Activated T-cell treated with anti-CD3 and anti-CD28 coated beads for 48 hours (primary cell): ENCODE data around the gene SLC22A24.
"Not testable (repeated sequence)": the region's sequence is repeated elsewhere in the genome, so short reads cannot be mapped to it uniquely, and the experiment has no call there.

Source experiments
- DNase-seq: peaks from one replicate; pipeline ENCODE4 v3.0.0-alpha.2; 2020; ENCODE audit warnings: low read depth

The SLC22A24 gene, protein sequence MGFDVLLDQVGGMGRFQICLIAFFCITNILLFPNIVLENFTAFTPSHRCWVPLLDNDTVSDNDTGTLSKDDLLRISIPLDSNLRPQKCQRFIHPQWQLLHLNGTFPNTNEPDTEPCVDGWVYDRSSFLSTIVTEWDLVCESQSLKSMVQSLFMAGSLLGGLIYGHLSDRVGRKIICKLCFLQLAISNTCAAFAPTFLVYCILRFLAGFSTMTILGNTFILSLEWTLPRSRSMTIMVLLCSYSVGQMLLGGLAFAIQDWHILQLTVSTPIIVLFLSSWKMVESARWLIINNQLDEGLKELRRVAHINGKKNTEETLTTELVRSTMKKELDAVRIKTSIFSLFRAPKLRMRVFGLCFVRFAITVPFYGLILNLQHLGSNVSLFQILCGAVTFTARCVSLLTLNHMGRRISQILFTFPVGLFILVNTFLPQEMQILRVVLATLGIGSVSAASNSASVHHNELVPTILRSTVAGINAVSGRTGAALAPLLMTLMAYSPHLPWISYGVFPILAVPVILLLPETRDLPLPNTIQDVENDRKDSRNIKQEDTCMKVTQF

DNA sequence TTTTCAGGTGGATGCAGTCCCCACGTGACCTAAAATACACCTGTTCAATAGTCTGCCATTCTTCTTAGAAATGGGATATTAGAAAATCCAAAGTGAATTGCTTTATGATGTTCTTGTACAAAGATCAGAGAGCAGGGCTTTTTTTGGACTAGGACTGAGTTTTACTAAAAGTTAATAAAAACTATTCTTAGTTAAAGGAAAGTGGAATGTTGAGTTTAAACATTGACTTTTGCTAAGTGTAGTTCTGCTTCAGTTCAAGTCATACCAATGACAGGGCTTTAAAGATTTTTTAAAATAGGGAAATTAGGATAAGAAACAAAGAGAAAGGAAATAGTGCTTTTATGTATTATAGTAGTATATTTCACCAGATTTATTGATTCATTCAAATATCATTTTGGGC, at the start of gene SLC22A24:
Gene SLC22A24 (minus strand): TSS at position 101 of the 400 bp plus-strand sequence. CDS start 442 bp downstream, outside the sequence.
- DNase-seq: no peak

DNA sequence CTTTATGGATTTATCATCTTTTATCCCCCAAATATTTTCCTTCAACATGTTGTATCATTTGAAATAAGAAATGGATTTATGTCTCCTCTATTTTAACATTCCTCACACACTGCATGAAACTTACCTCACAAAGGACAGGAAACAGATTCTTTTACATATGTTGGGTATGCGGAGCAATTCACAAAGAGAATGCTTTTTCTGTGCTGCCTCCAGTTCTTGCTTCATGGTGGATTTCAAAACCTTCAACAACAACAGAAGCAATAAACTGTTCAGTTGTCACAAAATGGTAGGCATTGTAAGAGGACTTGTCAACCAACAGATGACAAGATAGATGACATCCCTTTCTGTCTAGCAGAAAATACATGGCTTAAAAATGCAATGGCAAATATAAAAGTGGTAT, 36.5 kb upstream of the SLC22A24 start:
- no peak for DNase-seq

DNA sequence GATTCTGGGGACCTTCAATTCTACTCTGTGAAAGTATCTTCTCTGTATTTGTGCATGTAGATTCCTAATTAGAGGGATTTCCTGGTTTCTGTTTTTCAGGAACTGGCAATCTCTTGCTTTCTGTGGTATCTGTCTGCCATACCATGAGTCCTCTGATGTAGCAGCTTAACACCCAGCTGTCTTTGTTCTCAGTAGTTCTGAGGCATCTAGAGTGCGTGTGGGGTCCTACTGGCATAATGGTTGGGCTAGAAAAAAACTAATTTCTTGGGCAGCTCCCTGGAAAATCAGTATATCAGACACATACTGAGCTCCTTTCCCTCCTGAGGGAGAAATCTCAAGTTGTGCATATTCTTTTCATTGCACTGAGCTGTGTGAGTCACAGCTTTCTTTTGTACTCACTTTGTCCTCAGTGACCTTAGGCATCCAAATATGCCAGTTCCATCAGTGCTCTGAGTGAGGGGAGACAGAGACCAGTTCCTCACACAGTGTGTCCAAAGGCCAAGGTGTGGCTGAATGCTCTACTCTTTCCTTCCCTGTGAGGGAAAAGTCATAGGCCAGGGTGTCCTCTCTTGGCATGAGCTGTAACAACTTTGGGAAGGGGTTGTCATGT, 35.5 kb upstream of the SLC22A24 start:
- DNase-seq: no peak

DNA sequence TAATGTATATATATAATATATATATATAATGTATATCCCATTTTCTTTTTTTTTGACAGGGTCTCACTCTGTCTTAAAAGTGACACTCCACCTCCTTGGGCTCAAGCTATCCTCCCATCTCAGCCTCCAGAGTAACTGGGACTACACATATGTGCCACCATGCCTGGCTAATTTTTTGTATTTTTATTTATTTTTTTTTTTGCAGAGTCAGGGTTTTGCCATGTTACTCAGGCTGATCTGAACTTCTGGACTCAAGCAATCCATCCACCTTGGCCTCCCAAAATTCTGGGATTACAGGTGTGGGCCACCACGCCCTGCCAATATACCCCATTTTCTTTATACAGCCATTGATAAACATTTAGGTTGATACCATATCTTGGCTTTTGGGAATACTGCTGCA, 33.9 kb upstream of the SLC22A24 start:
- DNase-seq: no peak

DNA sequence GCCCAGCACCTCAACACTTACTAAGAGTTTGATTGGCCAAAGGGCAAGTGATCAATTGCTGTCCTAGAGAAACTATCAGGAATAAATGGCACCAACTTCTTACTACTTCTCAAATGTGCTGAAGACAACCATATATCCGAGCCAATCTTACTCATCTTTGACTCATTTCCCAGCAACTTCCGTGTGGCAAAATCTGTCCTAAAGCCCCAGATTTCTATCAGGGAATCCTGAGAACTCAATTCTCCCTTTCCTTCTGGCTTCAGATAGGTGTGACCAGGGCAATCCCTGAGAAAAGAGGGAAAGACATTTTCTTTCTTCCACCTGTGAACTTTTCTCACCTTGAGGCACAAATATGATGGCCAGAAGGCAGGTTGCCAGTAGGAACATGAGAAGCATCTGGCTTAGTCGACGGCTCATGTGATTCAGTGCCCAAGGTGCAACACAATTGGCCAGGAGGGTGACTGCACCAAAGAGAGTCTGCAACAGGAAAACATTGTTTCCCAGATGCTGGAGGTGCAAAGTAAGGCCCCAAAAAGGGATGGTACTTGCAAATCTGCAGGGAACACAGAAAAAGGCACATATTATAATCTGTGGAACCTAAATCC, 21.8 kb upstream of the SLC22A24 start:
- DNase-seq: no peak

DNA sequence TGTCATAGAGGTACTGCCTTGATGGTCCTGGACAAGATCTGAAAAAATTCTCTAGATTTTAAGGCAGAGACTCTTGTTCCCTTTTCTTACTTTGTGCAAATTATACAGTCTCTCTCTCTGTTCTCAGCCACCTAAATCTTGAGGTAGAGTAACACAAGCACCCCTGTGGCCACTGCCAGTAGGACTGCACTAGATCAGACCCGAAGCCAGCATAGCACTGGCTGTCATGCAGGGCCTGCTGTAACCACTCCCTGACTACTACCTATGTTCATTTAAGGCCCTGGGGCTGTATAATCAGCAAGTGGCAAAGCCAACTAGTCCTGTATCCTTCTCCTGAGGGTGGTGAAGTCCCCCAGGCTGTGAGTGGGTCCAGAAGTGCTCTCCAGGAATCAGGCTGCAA, 11.8 kb upstream of the SLC22A24 start:
- no peak for DNase-seq

DNA sequence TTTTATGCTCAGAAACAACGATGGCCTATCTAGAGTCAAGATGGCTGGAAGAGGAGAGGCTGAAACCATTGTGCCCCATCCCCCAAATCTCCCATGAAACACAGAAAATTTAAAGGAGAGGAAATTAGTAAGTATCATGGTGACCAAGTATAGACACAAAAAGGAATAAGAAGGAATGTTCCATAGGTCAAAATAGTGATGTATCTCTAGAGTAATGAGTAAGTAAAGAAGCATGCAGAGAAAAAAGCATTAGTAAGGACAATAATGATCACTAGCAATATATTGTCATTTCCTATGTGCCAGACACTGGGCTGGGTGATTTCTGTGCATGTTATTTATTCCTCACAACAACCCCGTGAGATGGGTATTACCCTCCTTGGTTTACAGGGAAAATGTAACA, 2.6 kb upstream of the SLC22A24 start:
- no peak for DNase-seq

DNA sequence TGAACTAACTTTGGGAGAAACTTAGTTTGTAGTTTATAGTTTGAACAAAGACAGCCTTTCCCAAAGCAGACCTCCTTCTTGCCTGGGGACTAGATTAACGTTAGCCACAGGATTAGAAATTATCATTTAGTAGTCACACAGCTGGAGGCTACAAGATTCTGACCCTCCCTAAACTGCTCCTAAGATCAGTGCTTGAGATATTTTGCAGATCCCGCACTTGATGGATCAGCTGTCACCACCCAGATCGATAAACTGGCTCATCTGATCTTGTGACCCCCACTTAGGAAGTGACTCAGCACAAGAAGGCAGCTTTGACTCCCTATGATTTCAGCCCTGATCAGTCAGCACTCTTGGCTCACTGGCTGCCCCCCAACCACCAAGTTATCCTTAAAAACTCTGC, 1.6 kb downstream of the SLC22A24 start:
- DNase-seq: no peak

DNA sequence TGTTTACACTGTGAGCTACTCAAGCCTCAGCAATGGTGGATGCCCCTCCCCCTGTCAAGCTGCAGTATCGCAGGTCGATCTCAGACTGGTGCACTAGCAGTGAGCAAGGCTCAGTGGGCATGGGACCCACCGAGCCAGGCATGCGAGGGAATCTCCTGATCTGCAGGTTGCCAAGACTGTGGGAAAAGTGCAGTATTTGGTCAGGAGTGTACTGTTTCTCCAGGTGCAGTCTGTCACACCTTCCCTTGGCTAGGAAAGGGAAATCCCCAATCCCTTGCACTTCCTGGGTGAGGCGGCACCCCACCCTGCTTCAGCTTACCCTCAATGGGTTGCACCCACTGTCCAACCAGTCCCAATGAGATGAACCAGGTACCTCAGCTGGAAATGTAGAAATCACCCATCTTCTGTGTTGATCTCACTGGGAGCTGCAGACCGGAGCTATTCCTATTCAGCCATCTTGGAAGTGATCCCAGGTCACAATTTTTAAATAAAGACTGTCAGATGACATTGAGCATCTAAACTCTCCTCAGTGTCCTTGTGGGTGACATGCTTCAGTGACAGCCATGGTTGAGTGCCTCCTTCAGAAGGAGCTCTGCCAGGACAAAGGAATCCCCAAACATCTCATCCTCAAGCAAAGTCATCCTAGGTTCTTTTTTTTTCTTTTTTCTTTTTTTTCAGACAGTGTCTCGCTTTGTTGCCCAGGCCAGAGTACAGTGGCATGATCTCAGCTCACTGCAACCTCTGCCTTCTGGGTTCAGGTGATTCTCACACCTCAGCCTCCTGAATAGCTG, 10.8 kb downstream of the SLC22A24 start:
- no peak for DNase-seq

DNA sequence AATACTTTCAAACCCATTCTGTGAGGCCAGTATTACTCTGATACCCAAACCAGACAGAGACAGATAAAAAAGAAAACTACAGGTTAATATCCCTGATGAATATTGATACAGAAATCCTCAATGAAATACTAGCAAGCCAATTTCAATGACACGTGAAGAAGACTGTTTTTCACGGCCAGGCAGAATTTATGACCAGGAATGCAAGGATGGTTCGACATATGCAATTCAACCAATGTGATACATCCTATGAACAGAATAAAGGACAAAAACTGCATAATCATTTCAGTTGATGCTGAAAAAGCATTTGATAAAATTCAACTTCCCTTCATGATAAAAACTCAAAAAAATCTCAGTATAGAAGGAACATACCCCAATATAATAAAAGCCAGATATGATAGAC, 44.5 kb downstream of the SLC22A24 start:
- DNase-seq: no peak

DNA sequence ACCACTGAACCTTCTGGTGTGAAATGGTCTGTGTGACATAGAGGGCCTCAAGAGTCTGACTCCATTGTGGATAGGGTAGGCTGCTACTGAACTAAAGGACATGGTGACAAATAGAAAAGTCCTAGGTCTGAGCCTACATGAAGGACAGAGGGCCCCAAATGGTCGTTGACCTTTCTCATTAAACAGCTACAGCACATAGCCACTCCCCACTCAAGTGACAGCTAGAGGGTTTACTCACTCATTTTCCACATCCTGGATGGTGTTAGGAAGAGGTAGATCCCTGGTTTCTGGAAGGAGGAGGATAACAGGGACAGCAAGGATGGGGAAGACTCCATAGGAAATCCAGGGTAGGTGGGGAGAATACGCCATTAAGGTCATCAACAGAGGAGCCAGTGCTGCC, 63.3 kb downstream of the SLC22A24 start:
- DNase-seq: no peak

DNA sequence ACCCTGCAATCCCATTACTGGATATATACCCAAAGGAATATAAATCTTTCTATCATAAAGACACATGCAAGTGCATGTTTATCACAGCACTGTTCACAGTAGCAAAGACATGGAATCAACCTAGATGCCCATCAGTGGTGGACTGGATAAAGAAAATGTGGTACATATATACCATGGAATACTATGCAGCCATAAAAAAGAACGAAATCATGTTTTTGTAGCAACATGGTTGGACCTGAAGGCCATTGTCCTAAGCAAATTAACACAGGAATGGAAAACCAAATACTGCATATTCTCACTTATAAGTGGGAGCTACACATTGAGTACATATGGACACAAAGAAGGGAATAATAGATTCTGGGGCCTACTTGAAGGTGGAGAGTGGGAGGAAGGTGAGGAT, 97.8 kb downstream of the SLC22A24 start:
- DNase-seq: not testable (repeated sequence)

DNA sequence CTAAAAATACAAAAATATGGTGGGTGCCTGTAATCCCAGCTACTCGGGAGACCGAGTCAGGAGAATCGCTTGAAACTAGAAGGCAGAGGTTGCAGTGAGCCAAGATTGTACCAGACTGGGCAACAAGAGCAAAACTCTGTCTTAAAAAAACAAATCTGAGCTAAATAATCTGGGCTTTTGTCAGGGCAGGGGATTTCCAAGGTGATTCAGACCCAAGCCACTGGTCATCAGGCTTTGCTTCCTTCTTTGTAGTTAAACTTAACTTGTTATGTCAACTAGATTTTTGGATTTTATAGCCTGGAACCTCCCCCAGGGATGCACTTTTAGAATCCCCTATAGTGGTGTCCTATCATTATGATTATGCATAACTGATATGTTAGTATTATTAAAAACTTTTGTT, 101.4 kb downstream of the SLC22A24 start:
- DNase-seq: no peak

DNA sequence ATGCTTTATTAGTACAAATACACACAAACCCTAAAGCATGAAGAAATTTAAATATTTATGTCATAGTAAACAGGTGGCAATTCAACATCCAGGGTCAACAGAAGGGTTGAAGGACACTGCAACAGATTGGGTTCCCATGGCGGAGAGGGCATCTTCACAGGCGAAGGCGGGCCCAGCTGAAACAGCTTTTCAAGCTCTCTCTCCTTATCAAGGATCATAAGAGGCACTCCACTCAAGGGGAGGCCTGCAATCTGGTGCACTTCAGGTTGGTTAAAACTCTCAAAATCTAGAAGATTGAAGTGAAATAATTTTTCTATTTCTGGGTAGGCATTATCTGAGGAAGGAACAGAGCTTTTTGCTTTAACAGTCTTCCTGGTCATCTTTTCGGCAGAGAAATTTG, 111.6 kb downstream of the SLC22A24 start:
- no peak for DNase-seq
